Stimulated activated CD8-positive, alpha-beta memory T cell treated with anti-CD3 and anti-CD28 coated beads, Interleukin-2, amount 100 ng/mL, for 48 hours (primary cell): ENCODE measurements around the gene SPG11.
"Not testable (repeated sequence)": the region's sequence is repeated elsewhere in the genome, so short reads cannot be mapped to it uniquely, and the experiment has no call there.

Experiments
- DNase-seq, 2 donors: peaks; one replicate each; pipeline ENCODE4 v3.0.0-alpha.2; 2020; ENCODE audit warnings: low read depth in 2 of 2

Gene SPG11

DNA sequence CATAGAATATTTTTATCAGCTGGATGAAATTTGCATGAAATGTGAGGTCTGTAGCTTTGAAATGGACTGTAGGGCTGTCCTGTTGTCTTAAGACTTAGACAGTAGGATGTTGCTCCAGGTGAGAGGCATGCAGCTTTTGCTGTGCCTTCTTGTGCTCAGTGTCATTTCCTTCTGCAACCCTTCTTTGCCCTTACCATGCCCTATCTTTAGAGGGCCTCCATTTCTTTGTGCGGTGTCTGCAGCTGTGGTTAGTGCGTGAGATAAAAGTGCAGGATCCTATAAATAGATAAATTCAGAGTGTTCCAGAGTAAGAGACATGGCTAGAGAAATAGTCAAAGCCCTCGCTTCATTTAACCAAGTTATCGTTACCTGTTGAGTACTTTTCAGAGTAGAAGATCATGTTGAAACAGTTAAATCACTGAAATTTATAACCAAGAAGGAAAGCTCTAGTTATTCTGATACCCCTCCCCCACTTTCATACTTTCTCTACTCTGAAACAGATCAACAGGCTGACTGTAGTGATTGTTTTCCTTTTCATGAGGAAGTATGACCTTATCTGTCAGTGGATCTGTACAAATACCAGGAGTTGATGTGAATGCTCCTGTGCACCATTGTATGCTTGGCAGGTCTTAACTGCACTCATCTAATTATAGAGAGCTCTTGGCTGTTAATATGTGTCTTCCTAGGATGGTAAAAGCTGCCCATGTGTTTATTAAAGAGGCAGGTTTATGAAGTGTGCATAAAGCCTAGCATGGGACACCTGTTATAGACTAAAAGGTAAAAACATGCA is 108.3 kb downstream of the SPG11 start:
- no peak for DNase-seq

DNA sequence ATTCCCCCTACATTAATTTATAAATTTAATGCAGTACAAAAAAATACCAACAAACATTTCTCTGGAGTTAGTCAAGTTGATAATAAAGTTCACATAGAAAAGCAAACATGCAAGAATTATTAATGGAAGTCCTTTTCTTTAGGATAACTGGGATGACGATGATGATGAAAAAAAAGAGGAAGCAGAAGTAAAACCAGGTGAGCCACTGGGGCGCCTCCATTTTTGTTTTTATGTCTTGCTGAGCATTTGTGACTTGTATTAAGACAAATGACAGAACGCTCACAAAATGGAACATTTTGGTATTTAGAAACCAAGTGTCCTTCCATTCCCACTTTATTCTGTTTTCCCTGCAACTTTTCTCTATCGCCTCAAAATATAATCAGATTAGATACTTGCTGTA is 112.7 kb downstream of the SPG11 start:
- DNase-seq = no peak

DNA sequence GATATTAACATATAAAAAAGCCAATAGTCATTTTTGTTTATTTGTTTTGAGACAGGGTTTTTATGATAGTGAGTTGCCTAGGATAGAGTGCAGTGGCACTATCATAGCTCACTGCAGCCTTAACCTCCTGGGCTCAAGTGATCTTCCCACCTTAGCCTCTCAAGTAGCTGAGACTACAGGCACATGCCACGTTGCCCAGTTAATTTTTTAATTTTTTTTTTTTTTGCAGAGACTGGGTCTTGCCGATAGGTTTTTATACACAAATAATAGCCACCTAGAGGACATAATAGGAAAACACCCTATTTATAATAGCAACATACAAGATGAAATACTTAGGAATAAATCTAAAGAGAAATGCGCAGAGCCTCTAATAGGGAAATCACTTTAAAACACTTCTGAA is 113.2 kb downstream of the SPG11 start:
- no peak for DNase-seq

DNA sequence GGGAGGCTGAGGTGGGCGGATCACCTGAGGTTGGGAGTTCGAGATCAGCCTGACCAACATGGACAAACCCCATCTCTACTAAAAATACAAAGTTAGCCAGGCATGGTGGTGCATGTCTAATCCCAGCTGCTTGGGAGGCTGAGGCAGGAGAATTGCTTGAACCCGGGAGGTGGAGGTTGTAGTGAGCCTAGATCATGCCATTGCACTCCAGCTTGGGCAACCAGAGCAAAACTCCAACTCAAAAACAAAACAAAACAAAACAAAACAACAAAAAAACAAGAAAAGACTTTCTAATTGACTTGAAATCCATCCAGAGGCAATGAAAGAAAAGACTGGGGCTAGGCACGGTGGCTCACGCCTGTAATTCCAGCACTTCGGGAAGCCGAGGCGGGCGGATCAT is 114.3 kb downstream of the SPG11 start:
- DNase-seq = not testable (repeated sequence)

DNA sequence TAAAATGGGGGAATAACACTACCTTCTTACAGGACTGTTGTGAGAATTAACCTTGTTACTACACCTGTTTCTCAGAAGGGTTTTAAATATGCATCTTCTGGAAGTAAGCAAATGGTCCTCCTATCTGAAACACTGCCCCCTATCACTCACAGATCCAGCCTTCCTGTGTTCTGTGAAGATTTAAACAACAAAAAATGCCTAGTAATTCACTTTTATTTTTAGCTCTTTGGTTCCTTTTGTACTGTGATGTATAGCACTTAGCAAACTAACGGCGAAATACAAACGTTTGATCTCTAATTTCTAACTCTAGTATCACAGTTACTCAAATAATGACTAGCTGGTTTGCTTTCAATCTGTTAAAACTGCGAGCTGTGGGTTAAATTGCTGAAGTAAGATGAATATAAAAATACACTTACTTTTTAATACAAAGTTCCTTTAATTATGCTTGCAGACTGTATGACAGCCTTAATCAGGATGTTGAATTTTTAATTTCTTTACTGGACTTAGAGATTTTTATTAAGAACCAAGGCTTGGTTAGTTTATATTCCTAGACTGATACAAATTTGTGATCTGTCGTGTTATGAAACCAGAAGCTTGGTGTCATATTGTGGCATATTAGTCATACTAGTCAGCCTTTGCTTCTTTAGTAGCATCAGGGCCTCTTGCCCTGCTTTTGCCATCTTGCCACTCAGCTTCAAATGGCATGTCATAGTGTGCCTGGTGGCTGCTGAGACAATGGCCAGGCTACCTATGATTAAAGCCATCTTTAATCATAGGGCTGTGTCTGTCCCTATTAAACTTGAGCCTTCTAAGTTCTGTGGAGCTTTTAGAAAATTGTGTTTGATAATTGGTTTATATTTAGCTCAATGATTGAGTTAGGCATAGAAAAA is 117.3 kb downstream of the SPG11 start:
- DNase-seq = peak in 1 of 2 donors; percentile 28

DNA sequence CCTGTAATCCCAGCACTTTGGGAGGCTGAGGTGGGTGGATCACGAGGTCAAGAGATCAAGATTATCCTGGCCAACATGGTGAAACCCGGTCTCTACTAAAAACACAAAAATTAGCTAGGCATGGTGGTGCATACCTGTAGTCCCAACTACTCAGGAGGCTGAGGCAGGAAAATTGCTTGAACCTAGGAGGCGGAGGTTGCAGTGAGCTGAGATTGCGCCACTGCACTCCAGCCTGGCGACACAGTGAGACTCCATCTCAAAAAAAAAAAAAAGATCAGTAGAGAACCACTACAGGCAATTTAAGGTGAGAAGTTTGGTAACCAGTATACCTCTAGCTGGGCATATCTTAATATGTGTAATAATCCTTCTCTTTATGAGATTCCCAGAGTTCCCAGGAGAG is 118.7 kb downstream of the SPG11 start:
- DNase-seq = not testable (repeated sequence)

DNA sequence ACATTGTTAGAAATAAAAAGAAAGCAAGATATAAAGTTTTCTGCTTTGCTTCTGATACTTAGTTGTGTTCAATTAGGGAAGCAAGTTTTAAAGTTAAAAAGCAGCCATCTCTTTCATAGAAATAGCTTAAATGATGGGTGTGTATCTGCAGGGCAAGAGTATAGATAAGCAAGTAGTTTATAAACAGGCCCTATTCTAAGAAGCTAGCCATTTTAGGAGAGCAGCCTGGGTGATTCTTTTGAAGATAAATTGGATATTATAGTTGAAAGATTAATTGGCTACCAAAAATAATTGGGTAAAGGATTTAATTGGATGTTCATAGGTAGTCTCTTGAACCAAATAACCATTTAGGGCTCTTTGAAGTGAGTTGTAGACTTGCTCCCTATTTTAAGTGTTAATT is 120.9 kb downstream of the SPG11 start:
- no peak for DNase-seq

DNA sequence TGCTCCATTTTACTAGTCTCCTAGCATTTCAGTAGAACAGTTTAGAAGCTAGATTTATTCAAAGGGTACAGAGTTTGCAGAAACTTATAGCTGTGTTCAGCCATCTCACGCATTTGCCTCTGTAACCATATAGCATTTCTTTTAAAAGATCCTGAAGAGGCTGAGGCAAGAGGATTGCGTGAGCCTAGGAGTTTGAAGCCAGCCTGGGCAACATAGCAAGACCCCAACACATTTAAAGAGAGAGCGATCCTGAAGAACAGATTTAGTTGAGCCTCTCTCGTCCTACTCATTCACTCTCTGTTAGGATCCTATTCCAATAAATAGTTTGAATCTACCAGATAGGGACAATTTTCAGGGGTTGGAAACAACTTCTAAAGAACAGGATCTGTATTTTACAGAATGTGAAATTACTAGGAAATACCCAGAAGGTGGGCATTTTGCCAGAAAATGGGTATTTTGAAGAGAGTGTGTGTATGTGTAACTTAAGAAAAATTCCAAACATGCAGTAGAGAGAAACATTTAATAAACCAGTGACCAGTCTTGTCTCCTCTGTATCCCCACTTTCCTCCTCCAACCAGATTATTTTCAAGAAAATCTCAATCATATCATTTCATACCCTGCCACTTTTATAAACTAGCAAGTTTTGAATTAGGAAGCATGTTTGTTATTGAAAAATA is 122.0 kb downstream of the SPG11 start:
- no peak for DNase-seq

DNA sequence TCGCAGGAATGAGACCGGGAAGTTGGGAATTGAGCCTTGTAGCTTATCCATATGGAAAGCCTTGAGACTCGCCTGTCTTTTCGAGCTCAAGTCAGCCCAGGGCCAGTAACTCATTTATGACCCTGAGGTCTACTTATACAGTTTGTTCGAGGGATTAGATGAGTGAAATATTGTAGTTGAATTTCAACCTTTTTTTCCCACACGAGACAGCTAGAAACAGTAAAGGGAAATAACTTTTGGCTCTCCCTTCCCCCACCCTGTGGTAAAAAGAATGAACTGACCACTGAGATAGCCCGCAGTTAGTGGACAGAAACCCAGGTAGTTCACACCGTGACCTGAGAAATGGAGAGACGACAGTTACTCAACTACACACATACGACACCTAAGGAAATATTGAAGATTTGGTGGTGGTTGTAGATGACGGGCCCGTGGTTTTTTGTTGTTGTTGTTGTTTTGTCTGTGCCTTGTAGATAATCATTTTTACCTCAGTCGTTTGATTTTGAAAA is 125.7 kb downstream of the SPG11 start:
- no peak for DNase-seq

DNA sequence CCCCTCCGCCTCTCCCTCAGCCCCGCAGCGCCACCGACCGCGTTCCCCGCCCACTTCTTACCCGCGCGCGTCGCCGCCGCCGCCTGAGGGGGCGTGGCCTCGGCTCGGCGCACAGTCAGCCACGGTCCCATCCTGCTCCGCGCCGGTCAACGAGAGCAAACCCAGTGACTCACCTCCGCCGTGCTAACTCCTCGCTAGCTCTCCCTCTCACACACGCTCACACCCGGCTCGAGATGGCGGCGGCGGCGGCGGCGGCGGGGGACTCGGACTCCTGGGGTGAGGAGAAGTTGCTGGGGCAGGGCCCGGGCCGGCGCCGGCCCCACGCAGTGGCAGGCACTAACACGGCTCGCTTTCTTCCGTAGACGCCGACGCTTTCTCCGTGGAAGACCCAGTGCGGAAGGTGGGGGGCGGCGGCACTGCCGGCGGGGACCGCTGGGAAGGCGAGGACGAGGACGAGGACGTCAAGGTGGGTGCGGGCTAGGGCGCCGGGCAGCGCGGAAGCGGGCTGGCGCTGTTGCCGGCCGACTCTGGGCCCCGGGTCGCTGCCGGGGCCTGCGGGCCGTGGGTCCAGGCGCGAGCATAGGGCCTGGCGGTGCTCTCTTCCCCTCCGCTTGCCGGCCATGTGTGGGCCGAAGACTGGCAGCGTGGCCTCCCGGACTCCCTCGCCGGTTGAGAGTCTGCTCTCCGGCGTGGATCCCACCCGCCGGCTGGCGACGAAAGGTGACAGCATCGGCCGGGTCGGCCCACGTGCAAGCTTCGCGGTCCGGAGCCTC is 126.3 kb downstream of the SPG11 start, which contains the start of gene EIF3J:
TSS of gene EIF3J (plus strand) at position 186 of the 773 bp plus-strand sequence. CDS start at position 234, 48 bp downstream.
- peak; percentile 87 to 91 for DNase-seq

DNA sequence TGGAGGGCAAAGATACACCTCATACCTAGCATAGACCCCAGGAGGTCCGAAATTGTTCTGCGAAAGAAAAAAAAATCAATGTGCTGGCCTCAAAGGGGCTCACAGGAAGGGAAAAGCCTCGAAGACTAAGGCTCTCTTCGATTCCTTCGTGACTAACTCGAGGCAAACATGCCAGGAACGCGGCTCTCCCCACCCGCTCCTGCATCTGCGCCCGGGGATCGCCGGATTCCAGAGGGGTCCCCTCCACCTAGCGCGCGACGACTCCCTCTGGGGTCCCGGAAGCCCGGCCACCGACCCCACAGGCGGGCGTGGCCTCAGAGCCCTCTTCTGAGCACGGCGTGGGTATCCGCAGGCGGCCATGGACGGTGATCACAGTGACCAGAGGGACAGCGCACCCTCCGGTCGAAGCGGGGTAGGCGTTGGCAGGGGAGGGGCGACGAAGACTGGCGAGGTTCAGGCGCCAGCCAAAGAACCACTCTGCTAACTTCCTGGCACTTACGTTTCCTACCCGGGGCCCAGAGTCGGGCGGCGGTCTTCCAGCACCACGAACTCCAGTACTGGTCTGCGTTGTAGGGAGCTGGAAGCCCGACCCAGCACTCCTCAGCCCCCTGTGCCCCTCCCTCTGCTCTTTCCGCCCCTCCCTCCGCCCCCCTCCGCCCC is 127.0 kb downstream of the SPG11 start:
- peak in 1 of 2 donors; percentile 44 for DNase-seq

DNA sequence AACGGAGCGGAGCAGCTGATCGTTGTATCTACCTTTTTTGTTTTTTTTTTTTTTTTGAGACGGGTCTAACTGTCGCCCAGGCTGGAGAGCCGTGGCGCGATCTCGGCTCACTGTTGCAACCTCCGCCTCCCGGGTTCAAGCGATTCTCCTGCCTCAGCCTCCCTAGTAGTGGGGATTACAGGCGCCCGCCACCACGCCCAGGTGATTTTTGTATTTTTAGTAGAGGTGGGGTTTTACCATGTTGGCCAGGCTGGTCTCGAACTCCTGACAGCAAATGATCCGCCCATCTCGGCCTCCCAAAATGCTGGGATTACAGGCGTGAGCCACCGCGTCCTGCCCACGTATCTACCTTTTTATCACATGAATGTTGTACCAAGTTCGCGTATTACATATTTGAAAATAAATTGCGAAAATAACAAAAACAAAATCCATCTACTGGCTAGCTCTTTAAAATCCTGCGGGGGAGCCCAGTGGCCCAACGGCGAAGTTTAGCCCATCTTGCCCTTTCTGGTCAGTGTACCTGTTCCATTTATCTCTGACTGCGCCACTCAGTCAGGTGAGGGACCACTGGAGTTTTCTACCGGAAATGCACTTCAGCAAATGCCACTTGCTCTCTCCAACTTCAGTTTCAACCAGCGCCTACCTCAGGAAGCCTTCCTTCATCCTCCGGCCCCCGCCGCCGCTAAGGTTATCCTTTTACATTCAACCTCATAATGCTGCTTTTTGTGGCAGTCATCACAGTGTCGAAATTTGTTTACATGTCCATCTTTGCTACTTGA is 127.8 kb downstream of the SPG11 start:
- peak in 1 of 2 donors; percentile 4 for DNase-seq

DNA sequence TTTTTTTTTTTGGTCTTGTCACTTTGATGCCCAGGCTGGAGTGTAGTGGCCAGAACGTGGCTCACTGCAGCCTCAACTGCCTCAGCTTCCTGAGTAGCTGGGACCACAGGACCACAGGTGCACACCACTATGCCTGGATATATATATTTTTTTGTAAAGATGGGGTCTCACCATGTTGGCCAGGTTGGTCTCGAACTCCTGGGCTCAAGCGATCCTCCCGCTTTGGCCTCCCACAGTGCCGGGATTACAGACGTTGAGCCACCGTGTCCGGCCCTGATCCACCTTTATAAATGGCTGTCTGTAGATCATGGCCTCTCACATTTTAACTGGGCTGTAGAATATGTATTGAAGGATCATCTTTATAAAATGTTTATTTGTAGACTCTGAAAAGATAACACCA is 128.4 kb downstream of the SPG11 start:
- DNase-seq = no peak

DNA sequence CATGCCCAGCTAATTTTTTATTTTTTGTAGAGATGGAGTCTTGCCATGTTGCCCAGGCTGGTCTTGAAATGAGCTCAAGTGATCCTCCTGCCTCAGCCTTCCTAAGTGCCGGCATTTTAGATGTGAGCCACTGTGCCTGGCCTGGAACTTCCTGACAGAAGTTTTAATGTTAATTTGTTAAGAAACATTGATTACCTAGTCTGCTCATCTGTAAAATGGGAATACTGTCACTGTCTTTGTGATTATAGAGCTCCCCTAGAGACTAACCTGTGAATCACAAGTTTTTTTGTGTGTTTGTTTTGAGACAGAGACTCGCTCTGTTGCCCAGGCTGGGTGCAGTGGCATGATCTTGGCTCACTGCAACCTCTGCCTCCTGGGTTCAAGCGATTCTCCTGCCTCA is 130.8 kb downstream of the SPG11 start:
- DNase-seq = no peak

DNA sequence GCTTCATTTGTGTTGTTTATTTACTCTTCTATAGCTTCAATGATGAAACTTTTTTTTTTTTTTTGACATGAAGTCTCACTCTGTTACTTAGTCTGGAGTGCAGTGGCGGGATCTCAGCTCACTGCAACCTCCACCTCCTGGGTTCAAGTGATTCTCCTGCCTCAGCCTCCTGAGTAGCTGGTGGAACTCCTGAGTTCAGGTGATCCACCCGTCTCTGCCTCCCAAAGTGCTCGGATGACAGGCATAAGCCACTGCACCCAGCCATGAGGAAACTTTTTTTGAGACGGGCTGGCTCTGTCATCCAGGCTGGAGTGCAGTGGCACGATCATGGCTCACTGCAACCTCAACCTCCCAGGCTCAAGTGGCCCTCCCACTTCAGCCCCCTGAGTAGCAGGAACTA is 131.2 kb downstream of the SPG11 start:
- DNase-seq = not testable (repeated sequence)

DNA sequence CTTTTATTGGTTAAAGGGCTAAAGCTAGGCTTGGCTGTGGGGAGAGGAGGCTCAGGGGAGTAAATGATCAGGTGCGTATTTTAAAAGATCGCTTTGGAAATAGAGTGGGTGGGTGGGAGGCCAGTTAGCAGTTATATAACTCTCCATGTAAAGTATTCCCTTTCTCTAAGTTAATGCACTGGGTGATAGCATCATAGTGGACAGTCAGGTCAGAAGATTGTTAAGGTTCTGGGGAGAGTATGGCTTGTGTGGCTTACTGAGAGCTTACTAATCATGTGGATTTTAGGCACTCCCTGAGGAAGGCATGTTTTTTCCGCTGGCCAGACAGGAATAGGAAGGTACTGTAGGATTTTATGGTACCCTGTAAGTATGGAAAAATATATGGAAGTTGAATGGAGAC is 132.8 kb downstream of the SPG11 start:
- DNase-seq = no peak

DNA sequence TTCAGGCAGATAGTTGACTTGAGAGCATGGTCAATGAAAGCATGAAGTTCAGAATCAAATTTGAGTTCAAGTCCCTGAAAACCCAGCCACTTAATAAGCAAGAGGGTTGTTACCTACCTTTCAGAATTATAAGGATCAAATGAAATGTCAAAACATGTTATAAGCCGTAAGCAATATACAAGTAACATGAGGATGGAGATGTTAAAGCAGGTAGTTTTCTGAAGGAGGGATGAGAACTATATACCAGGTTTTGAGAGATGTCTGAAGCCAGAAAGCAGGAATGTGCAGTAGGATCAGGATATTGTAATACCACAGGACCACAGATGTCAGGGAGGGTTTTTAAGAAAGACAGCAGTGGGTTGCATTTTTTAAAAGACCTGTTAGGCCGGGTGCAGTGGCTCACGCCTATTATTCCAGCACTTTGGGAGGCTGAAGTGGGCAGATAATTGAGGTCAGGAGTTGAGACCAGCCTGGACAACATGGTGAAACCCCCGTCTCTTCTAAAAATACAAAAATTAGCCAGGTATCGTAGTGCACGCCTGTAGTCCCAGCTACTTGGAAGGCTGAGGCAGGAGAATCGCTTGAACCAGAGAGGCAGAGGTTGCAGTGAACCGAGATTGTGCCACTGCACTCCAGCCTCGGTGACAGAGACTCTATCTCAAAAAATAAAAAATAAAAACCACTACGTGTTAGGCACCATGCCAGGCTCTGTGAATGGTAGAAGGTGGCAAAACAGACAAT is 133.4 kb downstream of the SPG11 start:
- DNase-seq = no peak

DNA sequence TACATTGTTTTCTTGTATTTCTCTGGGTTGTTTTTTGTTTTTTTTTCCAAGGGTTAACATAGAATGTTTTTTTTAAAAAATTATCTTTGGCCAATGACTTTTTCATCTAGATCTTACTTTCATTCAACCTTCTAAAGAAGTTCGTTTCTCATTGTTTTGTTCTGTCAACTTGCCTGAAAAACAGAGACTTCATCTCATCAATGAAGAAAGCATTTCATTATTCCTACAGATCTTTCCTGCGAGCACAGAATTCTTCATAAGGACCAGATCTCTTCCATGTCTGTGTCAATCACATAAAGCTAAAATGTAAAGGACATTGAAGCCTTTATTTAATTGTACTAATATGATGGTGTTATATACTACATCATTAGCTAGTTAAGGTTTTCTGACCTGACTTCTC is 136.2 kb downstream of the SPG11 start:
- no peak for DNase-seq

DNA sequence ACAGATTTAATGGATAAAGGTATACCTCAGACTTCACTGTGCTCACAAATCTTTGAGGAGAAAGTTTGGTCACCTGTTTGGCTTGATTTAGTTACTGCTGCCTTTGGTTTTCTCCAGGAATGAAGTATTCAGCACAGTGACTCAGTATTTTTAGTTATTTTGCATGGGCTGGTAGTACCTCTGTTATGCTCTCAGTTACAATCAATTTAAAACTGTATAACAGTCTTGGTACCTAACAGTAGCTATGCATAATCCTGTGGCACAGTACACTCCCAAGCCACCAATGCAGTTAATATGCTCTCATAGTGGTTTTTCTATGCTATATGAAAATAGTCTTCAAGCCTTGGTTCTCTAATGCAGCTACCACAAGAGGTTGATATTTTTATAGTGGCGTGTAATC is 138.4 kb downstream of the SPG11 start:
- no peak for DNase-seq
